ENCODE data around the gene ARG1.

The ARG1 gene

GRCh38 chr6:131587909-131588308, 14.9 kb downstream of the ARG1 start:
- DNase-seq: no peak

- DNase-seq: no peak
Measured at GRCh38 chr6:131588643-131589042, 15.6 kb downstream of the ARG1 start.

- DNase-seq: no peak
Measured at GRCh38 chr6:131592935-131593334, 19.9 kb downstream of the ARG1 start.

GRCh38 chr6:131594074-131594473, 21.0 kb downstream of the ARG1 start:
- no peak for DNase-seq

GRCh38 chr6:131597446-131597845, 24.4 kb downstream of the ARG1 start:
- no peak for DNase-seq

GRCh38 chr6:131600716-131601115, 27.7 kb downstream of the ARG1 start:
- DNase-seq: no peak

- DNase-seq: peak; percentile 83
Measured at GRCh38 chr6:131602781-131603312, 29.8 kb downstream of the ARG1 start.

GRCh38 chr6:131613296-131613925, 40.4 kb downstream of the ARG1 start:
- no peak for DNase-seq

- no peak for DNase-seq
Measured at GRCh38 chr6:131615275-131615674, 42.2 kb downstream of the ARG1 start.

- peak; percentile 94 for DNase-seq
Measured at GRCh38 chr6:131627724-131628682, 55.0 kb downstream of the ARG1 start, which contains the start of gene MED23. MED23 (minus strand) TSS chr6:131628242; CDS start chr6:131628049, 193 bp downstream.

- DNase-seq: no peak
Measured at GRCh38 chr6:131628726-131629125, 55.7 kb downstream of the ARG1 start.

- DNase-seq: peak; percentile 38
Measured at GRCh38 chr6:131629651-131630050, 56.6 kb downstream of the ARG1 start.

- DNase-seq: no peak
Measured at GRCh38 chr6:131631625-131632289, 58.7 kb downstream of the ARG1 start.

All from EL (cell line).